A549 (cell line): ENCODE measurements around the gene ACKR1. TPM values are rescaled to one million over a fixed set of nuclear protein-coding genes. Genes with fewer than 3 reads are reported as not detected.
A peak's percentile ranks its signal among the peaks of the same experiment; 100 is the strongest.

Experiments
- ATAC-seq, 2 experiments: fragments of 200-7000 bp in 1 of 2; fragments of >200 bp in 1 of 2; cut with Nextera tagmentation in 1 of 2; cut with Tn5 transposase in 1 of 2; 3 replicates each; pipeline versions ENCODE4 v1.8.0 to v1.9.1; 2018 to 2020; ENCODE audit warnings: mild to moderate bottlenecking in 1 of 2, moderate library complexity in 1 of 2
- CTCF ChIA-PET: fragments of 300-600 bp; sonication (Branson Sonifier 250); formaldehyde crosslinking; extraction: SDS; loops from one replicate; lab custom pipeline; 2021; ENCODE audit warnings: antibody characterized with exemption, inconsistent platforms; lab: Yijun Ruan, JAX
- POLR2A ChIA-PET: fragments of 350-600 bp; formaldehyde crosslinking; extraction: SDS; loops from one replicate; lab custom pipeline; 2021; ENCODE audit warnings: antibody characterized with exemption, inconsistent platforms; lab: Yijun Ruan, JAX
- DNase-seq, 2 experiments: peaks; one replicate each; pipeline versions ENCODE4 v3.0.0 to v3.0.0-alpha.2; 2011 to 2016; ENCODE audit warnings: low read depth in 1 of 2, low spot score in 1 of 2
- FAIRE-seq: peaks from 2 replicates; lab custom pipeline; 2011; peaks lifted over from hg19 to GRCh38; lab: Jason Lieb, UNC
- H3K27ac ChIP-seq, 2 experiments: fragments of >200 bp; sonication (Bioruptor Twin); formaldehyde crosslinking; 3 replicates each; pipeline ENCODE4 v1.5.1; 2016 to 2017
- H3K4me1 ChIP-seq: fragments of >200 bp; sonication (Bioruptor Twin); formaldehyde crosslinking; 3 replicates; pipeline ENCODE4 v1.6.1; 2016
- H3K4me2 ChIP-seq: fragments of >200 bp; sonication (Bioruptor Twin); formaldehyde crosslinking; 3 replicates; pipeline ENCODE4 v1.6.1; 2016
- H3K4me3 ChIP-seq: fragments of >200 bp; sonication (Bioruptor Twin); formaldehyde crosslinking; 3 replicates; pipeline ENCODE4 v1.5.1; 2016
- H3K9me3 ChIP-seq: fragments of >200 bp; sonication (Bioruptor Twin); formaldehyde crosslinking; 3 replicates; pipeline ENCODE4 v1.6.1; 2016
- BHLHE40 ChIP-seq: IDR thresholded peaks from 2 replicates; pipeline ENCODE4 v1.6.1; 2012; ENCODE audit warnings: low read depth, low read length, inconsistent platforms
- CBX8 ChIP-seq: fragments of 200-600 bp; sonication (generic); IDR thresholded peaks from 2 replicates; pipeline ENCODE4 v1.6.1; 2016
- CEBPB ChIP-seq, 2 experiments: fragments of >200 bp in 1 of 2; sonication (Bioruptor Twin) in 1 of 2; formaldehyde crosslinking in 1 of 2; IDR thresholded peaks; 2 replicates each; pipeline ENCODE4 v1.6.1; 2012 to 2016
- GATA3 ChIP-seq: IDR thresholded peaks from 2 replicates; pipeline ENCODE4 v1.6.1; 2012; ENCODE audit warnings: borderline replicate concordance
- KDM5A ChIP-seq: fragments of 200-600 bp; sonication (generic); IDR thresholded peaks from 2 replicates; pipeline ENCODE4 v1.6.1; 2016; ENCODE audit warnings: antibody characterized with exemption, mild to moderate bottlenecking
- MAFK ChIP-seq: fragments of 450-650 bp; IDR thresholded peaks from 2 replicates; pipeline ENCODE4 v1.6.1; 2014; ENCODE audit not compliant: partially characterized antibody
- MAZ ChIP-seq: fragments of 150-350 bp; IDR thresholded peaks from 2 replicates; pipeline ENCODE4 v1.6.1; 2014; ENCODE audit warnings: antibody characterized with exemption, low read depth, low read length, borderline replicate concordance
- NFE2L2 ChIP-seq: fragments of 150-350 bp; conservative IDR thresholded peaks from 2 replicates; pipeline ENCODE4 v1.6.1; 2014; ENCODE audit warnings: low read length
- POLR2A ChIP-seq: IDR thresholded peaks from 2 replicates; pipeline ENCODE4 v1.6.1; 2012; ENCODE audit warnings: mild to moderate bottlenecking, low read length
- POLR2AphosphoS2 ChIP-seq: conservative IDR thresholded peaks from 2 replicates; pipeline ENCODE4 v1.6.1; 2012; ENCODE audit warnings: low read length, improper control_type of control experiment, inconsistent platforms
- RAD21 ChIP-seq, 2 experiments: fragments of >200 bp in 1 of 2; sonication (Bioruptor Twin) in 1 of 2; formaldehyde crosslinking in 1 of 2; IDR thresholded peaks in 1 of 2; conservative IDR thresholded peaks in 1 of 2; 2 replicates in 1 of 2; 3 replicates in 1 of 2; pipeline ENCODE4 v1.6.1; 2012 to 2018; ENCODE audit warnings: inconsistent platforms in 1 of 2
- RCOR1 ChIP-seq: fragments of 150-350 bp; IDR thresholded peaks from 2 replicates; pipeline ENCODE4 v1.6.1; 2014; ENCODE audit warnings: antibody characterized with exemption, low read length, low read depth
- RNF2 ChIP-seq: fragments of 200-600 bp; sonication (generic); IDR thresholded peaks from 2 replicates; pipeline ENCODE4 v1.6.1; 2016; ENCODE audit warnings: low read depth, mild to moderate bottlenecking, antibody characterized with exemption, moderate library complexity, borderline replicate concordance
- SMC3 ChIP-seq: fragments of >200 bp; sonication (Bioruptor Twin); formaldehyde crosslinking; IDR thresholded peaks from 3 replicates; pipeline ENCODE4 v1.6.1; 2018; ENCODE audit warnings: inconsistent platforms
- SREBF2 ChIP-seq: fragments of 450-650 bp; IDR thresholded peaks from 2 replicates; pipeline ENCODE4 v1.6.1; 2014; ENCODE audit warnings: mild to moderate bottlenecking, moderate library complexity
- ZFP36 ChIP-seq: fragments of 450-650 bp; IDR thresholded peaks from 2 replicates; pipeline ENCODE4 v1.6.1; 2014; ENCODE audit warnings: borderline replicate concordance; ENCODE audit not compliant: partially characterized antibody
- ZSCAN20 ChIP-seq: fragments of 250-450 bp; sonication (Bioruptor Pico); IDR thresholded peaks from 2 replicates; pipeline ENCODE4 v1.8.0; 2022; ENCODE audit warnings: mild to moderate bottlenecking, moderate library complexity
- WGBS: methylation state at CpG from one replicate; pipeline ENCODE4 v1.1.6; 2017; ENCODE audit errors: missing lambda C conversion rate; 5-methylcytosine and 5-hydroxymethylcytosine counted together
- polyA plus RNA-seq, 4 experiments: library from polyadenylated mRNA; depleted of rRNA in 3 of 4; stranded (reverse); fragments of >200 nt; fragmentation: RNase III in 1 of 4; extraction: RNeasy Plus Mini Kit Qiagen cat#74134 plus additional on column Dnase treatment in 1 of 4; gene quantifications; 2 replicates in 3 of 4; 3 replicates in 1 of 4; pipeline ENCODE4 v1.2.3, GENCODE V29; 2011 to 2017
- TF ChIP-seq, protein P1 (sequence below): fragments of 150-350 bp; IDR thresholded peaks from 2 replicates; pipeline ENCODE4 v1.6.1; 2014; ENCODE audit warnings: low read depth, mild to moderate bottlenecking, low read length
- TF ChIP-seq, protein P2 (sequence below): fragments of 200-600 bp; sonication (generic); IDR thresholded peaks from 2 replicates; pipeline ENCODE4 v1.6.1; 2016; ENCODE audit warnings: antibody characterized with exemption, mild to moderate bottlenecking, moderate library complexity
- TF ChIP-seq, protein P3 (sequence below): fragments of >200 bp; sonication (Bioruptor Twin); formaldehyde crosslinking; IDR thresholded peaks from 3 replicates; pipeline ENCODE4 v1.6.1; 2016
- TF ChIP-seq, protein P4 (sequence below): IDR thresholded peaks from 2 replicates; pipeline ENCODE4 v1.6.1; 2012
- TF ChIP-seq, protein P5 (sequence below): fragments of 250-450 bp; sonication (Bioruptor Pico); IDR thresholded peaks from 2 replicates; pipeline ENCODE4 v1.5.0; 2020; ENCODE audit warnings: low read depth, mild to moderate bottlenecking, moderate library complexity
- TF ChIP-seq, protein P6 (sequence below): fragments of 450-650 bp; IDR thresholded peaks from 2 replicates; pipeline ENCODE4 v1.6.1; 2014; ENCODE audit warnings: antibody characterized with exemption
- TF ChIP-seq, protein P7 (sequence below): fragments of >200 bp; sonication (Bioruptor Twin); formaldehyde crosslinking; IDR thresholded peaks from 3 replicates; pipeline ENCODE4 v1.5.1; 2016

ACKR1 gene
- polyA plus RNA-seq, 2 of the 4 experiments (the other 2 are of a cell fraction), result not detected

DNA sequence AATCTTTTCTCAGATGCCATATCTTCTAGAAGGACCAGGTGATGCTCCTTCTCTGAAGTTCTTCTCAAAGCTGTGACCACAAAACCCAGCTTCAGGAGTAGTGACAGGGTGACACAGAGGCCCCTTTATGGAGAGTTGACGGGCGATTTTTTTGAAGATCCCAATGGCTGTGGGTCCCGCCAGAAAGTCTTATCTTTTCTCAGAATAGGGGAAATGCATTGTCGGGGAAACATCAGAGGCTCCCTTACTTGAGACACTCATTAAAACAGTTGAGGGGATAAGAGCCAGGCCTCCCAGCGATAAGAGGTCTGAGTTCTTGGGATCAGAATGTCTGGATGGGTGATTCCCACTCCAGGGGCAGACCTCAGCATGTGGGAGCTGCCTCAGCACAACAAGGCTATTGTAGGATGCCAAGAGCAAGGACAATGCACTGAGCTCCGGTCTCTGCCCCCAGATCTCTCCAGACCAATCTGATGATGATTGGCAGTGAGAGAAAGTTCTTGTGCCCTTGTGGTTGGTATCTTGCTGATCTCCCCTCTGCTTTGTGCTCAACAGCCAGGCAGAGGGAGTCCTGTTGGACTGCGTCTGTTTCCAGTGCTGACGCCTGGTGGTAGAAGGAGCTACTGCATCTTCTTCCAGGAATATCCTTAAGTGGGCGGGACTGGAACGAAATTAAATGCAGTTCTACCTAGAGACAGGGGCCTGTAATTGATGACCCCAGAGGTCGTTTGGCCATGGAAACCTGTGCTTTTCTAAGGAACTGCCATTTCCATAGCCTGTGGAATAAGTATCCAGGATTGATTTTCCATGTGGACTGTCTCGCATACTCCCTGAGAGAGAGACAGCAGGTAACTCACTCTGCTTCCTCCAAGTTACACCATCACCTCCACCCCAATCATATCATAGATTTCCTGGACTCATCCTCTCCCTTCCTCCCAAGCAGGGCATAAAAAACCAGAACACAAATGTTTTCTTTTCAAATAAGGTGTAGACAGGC, 6.8 kb upstream of the ACKR1 start:
- CTCF ChIA-PET, result interaction anchor here (0.5 to 11.3 kb wide), 37 partner anchors 10 to 838 kb away, joined by 3 to 186 read pairs (median 4); no protein-coding TSS in a partner anchor
- 34% methylated on average over 11 of the region's 12 CpGs for whole genome bisulfite sequencing
- ATAC-seq, result peak; percentile 84 to 95
- POLR2A ChIA-PET, result interaction anchor here (1.0 kb wide), 1 partner anchor 36 kb away, joined by 3 read pairs; no protein-coding TSS in a partner anchor
- peak; percentile 63 for FAIRE-seq
- no peak overlapping the region for H3K4me3 ChIP-seq
- H3K9me3 ChIP-seq, result no peaks in the 10 kb centered on the region
- H3K4me2 ChIP-seq, result no peak overlapping the region
- H3K4me1 ChIP-seq, result no peaks in the 10 kb centered on the region
- TF ChIP-seq, protein P1, sequence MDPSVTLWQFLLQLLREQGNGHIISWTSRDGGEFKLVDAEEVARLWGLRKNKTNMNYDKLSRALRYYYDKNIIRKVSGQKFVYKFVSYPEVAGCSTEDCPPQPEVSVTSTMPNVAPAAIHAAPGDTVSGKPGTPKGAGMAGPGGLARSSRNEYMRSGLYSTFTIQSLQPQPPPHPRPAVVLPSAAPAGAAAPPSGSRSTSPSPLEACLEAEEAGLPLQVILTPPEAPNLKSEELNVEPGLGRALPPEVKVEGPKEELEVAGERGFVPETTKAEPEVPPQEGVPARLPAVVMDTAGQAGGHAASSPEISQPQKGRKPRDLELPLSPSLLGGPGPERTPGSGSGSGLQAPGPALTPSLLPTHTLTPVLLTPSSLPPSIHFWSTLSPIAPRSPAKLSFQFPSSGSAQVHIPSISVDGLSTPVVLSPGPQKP, result no peak
- TF ChIP-seq KDM5A (no peak), SREBF2 (no peak), POLR2A (no peak), ZSCAN20 (no peak), SMC3 (peak; percentile 80), MAFK (no peak), ZFP36 (no peak), RAD21 (conservative IDR thresholded peaks at IDR 0.05 in 1 of 2, IDR thresholded peaks at IDR 0.05 in 1 of 2) (peak; percentile 54 to 58), CEBPB (IDR thresholded peaks at IDR 0.05) (no peak), RCOR1 (no peak), RNF2 (no peak), GATA3 (no peak), MAZ (no peak), POLR2AphosphoS2 (no peak), BHLHE40 (no peak), NFE2L2 (no peak), CBX8 (no peak)
- TF ChIP-seq, protein P2, sequence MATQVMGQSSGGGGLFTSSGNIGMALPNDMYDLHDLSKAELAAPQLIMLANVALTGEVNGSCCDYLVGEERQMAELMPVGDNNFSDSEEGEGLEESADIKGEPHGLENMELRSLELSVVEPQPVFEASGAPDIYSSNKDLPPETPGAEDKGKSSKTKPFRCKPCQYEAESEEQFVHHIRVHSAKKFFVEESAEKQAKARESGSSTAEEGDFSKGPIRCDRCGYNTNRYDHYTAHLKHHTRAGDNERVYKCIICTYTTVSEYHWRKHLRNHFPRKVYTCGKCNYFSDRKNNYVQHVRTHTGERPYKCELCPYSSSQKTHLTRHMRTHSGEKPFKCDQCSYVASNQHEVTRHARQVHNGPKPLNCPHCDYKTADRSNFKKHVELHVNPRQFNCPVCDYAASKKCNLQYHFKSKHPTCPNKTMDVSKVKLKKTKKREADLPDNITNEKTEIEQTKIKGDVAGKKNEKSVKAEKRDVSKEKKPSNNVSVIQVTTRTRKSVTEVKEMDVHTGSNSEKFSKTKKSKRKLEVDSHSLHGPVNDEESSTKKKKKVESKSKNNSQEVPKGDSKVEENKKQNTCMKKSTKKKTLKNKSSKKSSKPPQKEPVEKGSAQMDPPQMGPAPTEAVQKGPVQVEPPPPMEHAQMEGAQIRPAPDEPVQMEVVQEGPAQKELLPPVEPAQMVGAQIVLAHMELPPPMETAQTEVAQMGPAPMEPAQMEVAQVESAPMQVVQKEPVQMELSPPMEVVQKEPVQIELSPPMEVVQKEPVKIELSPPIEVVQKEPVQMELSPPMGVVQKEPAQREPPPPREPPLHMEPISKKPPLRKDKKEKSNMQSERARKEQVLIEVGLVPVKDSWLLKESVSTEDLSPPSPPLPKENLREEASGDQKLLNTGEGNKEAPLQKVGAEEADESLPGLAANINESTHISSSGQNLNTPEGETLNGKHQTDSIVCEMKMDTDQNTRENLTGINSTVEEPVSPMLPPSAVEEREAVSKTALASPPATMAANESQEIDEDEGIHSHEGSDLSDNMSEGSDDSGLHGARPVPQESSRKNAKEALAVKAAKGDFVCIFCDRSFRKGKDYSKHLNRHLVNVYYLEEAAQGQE, result no peak
- TF ChIP-seq, protein P3, sequence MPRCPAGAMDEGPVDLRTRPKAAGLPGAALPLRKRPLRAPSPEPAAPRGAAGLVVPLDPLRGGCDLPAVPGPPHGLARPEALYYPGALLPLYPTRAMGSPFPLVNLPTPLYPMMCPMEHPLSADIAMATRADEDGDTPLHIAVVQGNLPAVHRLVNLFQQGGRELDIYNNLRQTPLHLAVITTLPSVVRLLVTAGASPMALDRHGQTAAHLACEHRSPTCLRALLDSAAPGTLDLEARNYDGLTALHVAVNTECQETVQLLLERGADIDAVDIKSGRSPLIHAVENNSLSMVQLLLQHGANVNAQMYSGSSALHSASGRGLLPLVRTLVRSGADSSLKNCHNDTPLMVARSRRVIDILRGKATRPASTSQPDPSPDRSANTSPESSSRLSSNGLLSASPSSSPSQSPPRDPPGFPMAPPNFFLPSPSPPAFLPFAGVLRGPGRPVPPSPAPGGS, result no peak
- TF ChIP-seq, protein P4, sequence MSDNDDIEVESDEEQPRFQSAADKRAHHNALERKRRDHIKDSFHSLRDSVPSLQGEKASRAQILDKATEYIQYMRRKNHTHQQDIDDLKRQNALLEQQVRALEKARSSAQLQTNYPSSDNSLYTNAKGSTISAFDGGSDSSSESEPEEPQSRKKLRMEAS, result peak; percentile 24; the same call in 1 of the 2 replicates
- TF ChIP-seq, protein P5, sequence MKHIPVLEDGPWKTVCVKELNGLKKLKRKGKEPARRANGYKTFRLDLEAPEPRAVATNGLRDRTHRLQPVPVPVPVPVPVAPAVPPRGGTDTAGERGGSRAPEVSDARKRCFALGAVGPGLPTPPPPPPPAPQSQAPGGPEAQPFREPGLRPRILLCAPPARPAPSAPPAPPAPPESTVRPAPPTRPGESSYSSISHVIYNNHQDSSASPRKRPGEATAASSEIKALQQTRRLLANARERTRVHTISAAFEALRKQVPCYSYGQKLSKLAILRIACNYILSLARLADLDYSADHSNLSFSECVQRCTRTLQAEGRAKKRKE, result no peak
- TF ChIP-seq, protein P6, sequence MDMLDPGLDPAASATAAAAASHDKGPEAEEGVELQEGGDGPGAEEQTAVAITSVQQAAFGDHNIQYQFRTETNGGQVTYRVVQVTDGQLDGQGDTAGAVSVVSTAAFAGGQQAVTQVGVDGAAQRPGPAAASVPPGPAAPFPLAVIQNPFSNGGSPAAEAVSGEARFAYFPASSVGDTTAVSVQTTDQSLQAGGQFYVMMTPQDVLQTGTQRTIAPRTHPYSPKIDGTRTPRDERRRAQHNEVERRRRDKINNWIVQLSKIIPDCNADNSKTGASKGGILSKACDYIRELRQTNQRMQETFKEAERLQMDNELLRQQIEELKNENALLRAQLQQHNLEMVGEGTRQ, result no peak
- TF ChIP-seq, protein P7, sequence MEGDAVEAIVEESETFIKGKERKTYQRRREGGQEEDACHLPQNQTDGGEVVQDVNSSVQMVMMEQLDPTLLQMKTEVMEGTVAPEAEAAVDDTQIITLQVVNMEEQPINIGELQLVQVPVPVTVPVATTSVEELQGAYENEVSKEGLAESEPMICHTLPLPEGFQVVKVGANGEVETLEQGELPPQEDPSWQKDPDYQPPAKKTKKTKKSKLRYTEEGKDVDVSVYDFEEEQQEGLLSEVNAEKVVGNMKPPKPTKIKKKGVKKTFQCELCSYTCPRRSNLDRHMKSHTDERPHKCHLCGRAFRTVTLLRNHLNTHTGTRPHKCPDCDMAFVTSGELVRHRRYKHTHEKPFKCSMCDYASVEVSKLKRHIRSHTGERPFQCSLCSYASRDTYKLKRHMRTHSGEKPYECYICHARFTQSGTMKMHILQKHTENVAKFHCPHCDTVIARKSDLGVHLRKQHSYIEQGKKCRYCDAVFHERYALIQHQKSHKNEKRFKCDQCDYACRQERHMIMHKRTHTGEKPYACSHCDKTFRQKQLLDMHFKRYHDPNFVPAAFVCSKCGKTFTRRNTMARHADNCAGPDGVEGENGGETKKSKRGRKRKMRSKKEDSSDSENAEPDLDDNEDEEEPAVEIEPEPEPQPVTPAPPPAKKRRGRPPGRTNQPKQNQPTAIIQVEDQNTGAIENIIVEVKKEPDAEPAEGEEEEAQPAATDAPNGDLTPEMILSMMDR, result peak; percentile 73
- H3K27ac ChIP-seq, result no peak overlapping the region
- DNase-seq, result peak; percentile 57 to 75
